GM12878 (cell line): ENCODE measurements around the gene SERTM2.

Source experiments
- BMI1 ChIP-seq: fragments of 450-650 bp; IDR thresholded peaks from 2 replicates; pipeline ENCODE4 v1.6.1; 2016; ENCODE audit warnings: mild to moderate bottlenecking, moderate library complexity, borderline replicate concordance
- HDGF ChIP-seq: fragments of 450-650 bp; IDR thresholded peaks from 2 replicates; pipeline ENCODE4 v1.6.1; 2016; ENCODE audit warnings: antibody characterized with exemption
- MEF2A ChIP-seq: IDR thresholded peaks from 2 replicates; pipeline ENCODE4 v1.6.1; 2011; ENCODE audit warnings: low read depth, mild to moderate bottlenecking, low read length, moderate library complexity; ENCODE audit not compliant: insufficient read depth
- MYC ChIP-seq: IDR thresholded peaks from 2 replicates; pipeline ENCODE4 v1.6.1; 2011; ENCODE audit warnings: mild to moderate bottlenecking, low read length, moderate library complexity, inconsistent platforms; ENCODE audit not compliant: insufficient read depth, insufficient replicate concordance, insufficient read length, severe bottlenecking
- PML ChIP-seq: IDR thresholded peaks from 2 replicates; pipeline ENCODE4 v1.6.1; 2012; ENCODE audit warnings: low read length, inconsistent platforms
- POLR2A ChIP-seq: IDR thresholded peaks from 2 replicates; pipeline ENCODE4 v1.6.1; 2011; ENCODE audit warnings: low read depth, mild to moderate bottlenecking, low read length
- POLR2AphosphoS5 ChIP-seq: IDR thresholded peaks from 2 replicates; pipeline ENCODE4 v1.6.1; 2011; ENCODE audit warnings: mild to moderate bottlenecking, low read length, inconsistent platforms
- RUNX3 ChIP-seq: IDR thresholded peaks from 2 replicates; pipeline ENCODE4 v1.6.1; 2012; ENCODE audit warnings: low read length, inconsistent platforms
- TCF7 ChIP-seq: IDR thresholded peaks from 2 replicates; pipeline ENCODE4 v1.6.1; 2014; ENCODE audit warnings: antibody characterized with exemption, borderline replicate concordance
- TF ChIP-seq, protein P1 (sequence below): fragments of 450-650 bp; IDR thresholded peaks from 2 replicates; pipeline ENCODE4 v1.6.1; 2018; ENCODE audit warnings: borderline replicate concordance, mild to moderate bottlenecking; ENCODE audit not compliant: partially characterized antibody
- TF ChIP-seq, protein P2 (sequence below), 3 experiments: IDR thresholded peaks in 2 of 3; conservative IDR thresholded peaks in 1 of 3; 2 replicates each; pipeline ENCODE4 v1.5.1; 2011; ENCODE audit warnings: low read depth in 3 of 3, low read length in 3 of 3, mild to moderate bottlenecking in 3 of 3, control low read depth in 2 of 3, moderate library complexity in 2 of 3, inconsistent platforms in 1 of 3, mixed read lengths in 1 of 3; ENCODE audit not compliant: control insufficient read depth in 2 of 3, insufficient read depth in 1 of 3; ENCODE audit errors: extremely low read depth in 1 of 3

DNA sequence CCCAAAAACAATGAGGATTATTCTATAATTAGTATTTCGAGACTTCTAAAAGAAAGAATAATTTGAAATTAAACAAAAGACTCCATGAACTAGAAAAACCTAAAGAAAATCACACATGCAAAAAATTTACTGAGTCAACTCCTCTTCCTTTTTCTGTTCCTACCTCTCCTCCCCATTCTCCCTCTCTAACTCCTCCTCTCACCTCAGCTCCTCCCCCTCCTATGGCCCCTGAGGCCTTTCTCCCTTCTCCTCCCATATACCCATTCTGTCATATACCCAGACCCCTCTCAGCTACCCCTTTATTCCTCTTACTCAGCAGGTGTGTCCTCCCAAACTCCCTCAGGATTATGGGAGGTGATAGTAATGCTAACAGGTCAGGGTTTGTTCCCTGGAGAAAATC is 57.4 kb downstream of the SERTM2 start:
- no peak for TF ChIP-seq TCF7
- TF ChIP-seq, protein P1, sequence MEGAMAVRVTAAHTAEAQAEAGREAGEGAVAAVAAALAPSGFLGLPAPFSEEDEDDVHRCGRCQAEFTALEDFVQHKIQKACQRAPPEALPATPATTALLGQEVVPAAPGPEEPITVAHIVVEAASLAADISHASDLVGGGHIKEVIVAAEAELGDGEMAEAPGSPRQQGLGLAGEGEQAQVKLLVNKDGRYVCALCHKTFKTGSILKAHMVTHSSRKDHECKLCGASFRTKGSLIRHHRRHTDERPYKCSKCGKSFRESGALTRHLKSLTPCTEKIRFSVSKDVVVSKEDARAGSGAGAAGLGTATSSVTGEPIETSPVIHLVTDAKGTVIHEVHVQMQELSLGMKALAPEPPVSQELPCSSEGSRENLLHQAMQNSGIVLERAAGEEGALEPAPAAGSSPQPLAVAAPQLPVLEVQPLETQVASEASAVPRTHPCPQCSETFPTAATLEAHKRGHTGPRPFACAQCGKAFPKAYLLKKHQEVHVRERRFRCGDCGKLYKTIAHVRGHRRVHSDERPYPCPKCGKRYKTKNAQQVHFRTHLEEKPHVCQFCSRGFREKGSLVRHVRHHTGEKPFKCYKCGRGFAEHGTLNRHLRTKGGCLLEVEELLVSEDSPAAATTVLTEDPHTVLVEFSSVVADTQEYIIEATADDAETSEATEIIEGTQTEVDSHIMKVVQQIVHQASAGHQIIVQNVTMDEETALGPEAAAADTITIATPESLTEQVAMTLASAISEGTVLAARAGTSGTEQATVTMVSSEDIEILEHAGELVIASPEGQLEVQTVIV: no peak
- no peak for TF ChIP-seq MEF2A
- no peak for TF ChIP-seq MYC
- no peak for TF ChIP-seq HDGF
- no peak for TF ChIP-seq POLR2AphosphoS5
- TF ChIP-seq RUNX3: no peak
- TF ChIP-seq POLR2A: no peak
- TF ChIP-seq BMI1: no peak
- TF ChIP-seq, protein P2, sequence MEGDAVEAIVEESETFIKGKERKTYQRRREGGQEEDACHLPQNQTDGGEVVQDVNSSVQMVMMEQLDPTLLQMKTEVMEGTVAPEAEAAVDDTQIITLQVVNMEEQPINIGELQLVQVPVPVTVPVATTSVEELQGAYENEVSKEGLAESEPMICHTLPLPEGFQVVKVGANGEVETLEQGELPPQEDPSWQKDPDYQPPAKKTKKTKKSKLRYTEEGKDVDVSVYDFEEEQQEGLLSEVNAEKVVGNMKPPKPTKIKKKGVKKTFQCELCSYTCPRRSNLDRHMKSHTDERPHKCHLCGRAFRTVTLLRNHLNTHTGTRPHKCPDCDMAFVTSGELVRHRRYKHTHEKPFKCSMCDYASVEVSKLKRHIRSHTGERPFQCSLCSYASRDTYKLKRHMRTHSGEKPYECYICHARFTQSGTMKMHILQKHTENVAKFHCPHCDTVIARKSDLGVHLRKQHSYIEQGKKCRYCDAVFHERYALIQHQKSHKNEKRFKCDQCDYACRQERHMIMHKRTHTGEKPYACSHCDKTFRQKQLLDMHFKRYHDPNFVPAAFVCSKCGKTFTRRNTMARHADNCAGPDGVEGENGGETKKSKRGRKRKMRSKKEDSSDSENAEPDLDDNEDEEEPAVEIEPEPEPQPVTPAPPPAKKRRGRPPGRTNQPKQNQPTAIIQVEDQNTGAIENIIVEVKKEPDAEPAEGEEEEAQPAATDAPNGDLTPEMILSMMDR (IDR thresholded peaks at IDR 0.05 in 2 of 3, conservative IDR thresholded peaks at IDR 0.05 in 1 of 3; ENCODE audit: control insufficient read depth in 2 of 3, extremely low read depth in 1 of 3, insufficient read depth in 1 of 3, low read depth in 3 of 3, low read length in 3 of 3): no peak
- no peak for TF ChIP-seq PML
